ENCODE data around the gene UNC13D.

The UNC13D gene

DNA sequence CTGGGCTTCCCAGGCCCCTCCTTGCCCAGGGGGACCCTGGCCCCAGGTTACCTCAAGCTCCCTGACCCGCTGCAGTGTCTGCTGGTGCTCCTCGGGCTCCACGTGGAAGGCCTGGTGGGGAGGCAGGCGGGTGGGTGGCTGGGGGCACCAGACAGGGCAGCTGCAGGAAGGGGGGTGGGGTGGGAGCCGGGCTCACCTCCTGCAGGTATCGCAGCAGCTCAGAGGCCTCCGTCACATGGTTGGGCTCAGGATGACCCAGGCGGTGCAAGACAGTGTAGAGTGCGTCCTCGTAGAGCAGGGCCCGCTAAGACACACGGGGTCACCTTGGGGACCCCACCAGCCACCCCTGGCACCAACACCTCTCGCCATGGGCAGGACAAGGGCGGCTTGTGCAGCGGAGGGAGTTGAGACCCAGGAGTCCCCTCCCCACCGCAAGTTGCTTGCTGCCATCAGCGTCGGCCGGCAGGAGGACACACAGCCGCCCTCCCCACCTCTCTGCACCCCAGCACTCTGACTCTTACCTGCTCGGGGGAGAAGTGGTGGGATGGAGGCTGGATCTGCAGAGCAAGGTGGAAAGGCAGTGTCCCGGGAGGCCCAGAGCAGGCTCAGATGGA is 1.1 kb downstream of the UNC13D start:
- no peak for TF ChIP-seq RAD21 (IDR thresholded peaks at IDR 0.05; ENCODE audit: low read depth)
- TF ChIP-seq, protein P1, sequence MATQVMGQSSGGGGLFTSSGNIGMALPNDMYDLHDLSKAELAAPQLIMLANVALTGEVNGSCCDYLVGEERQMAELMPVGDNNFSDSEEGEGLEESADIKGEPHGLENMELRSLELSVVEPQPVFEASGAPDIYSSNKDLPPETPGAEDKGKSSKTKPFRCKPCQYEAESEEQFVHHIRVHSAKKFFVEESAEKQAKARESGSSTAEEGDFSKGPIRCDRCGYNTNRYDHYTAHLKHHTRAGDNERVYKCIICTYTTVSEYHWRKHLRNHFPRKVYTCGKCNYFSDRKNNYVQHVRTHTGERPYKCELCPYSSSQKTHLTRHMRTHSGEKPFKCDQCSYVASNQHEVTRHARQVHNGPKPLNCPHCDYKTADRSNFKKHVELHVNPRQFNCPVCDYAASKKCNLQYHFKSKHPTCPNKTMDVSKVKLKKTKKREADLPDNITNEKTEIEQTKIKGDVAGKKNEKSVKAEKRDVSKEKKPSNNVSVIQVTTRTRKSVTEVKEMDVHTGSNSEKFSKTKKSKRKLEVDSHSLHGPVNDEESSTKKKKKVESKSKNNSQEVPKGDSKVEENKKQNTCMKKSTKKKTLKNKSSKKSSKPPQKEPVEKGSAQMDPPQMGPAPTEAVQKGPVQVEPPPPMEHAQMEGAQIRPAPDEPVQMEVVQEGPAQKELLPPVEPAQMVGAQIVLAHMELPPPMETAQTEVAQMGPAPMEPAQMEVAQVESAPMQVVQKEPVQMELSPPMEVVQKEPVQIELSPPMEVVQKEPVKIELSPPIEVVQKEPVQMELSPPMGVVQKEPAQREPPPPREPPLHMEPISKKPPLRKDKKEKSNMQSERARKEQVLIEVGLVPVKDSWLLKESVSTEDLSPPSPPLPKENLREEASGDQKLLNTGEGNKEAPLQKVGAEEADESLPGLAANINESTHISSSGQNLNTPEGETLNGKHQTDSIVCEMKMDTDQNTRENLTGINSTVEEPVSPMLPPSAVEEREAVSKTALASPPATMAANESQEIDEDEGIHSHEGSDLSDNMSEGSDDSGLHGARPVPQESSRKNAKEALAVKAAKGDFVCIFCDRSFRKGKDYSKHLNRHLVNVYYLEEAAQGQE (IDR thresholded peaks at IDR 0.05; ENCODE audit: low read depth): no peak
- TF ChIP-seq ZBTB7A (IDR thresholded peaks at IDR 0.05; ENCODE audit: low read depth): no peak
- no peak for TF ChIP-seq EGR1 (IDR thresholded peaks at IDR 0.05)
- no peak for TF ChIP-seq TAF1 (IDR thresholded peaks at IDR 0.05; ENCODE audit: low read depth)
- no peak for TF ChIP-seq EP300 (IDR thresholded peaks at IDR 0.05; ENCODE audit: borderline replicate concordance)

DNA sequence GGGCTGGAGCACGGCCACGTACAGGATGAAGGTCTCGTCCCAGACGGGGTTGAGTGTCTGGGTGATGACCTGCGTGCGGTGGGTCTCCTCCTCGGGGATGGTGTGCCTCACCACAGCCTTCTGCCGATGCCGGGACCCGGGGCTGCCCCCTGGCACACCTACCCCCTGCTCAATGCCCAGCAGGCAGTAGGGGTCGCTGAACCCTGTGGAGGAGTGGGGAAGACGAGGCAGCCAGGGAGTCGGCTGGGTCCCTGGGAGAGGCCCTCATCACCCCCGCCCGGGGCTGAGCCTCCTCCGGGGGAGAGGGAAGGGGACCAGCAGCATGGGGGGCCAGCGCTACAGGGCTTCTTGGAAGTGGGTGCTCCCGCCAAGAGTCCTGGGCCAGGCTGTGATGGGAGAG is 1.8 kb downstream of the UNC13D start:
- TF ChIP-seq NFIC (IDR thresholded peaks at IDR 0.05) (no peak), TEAD4 (IDR thresholded peaks at IDR 0.05) (no peak), YY1 (IDR thresholded peaks at IDR 0.05; ENCODE audit: low read depth) (no peak), CEBPB (IDR thresholded peaks at IDR 0.05) (no peak), FOXM1 (IDR thresholded peaks at IDR 0.05; ENCODE audit: borderline replicate concordance, low read depth) (no peak), EGR1 (IDR thresholded peaks at IDR 0.05) (no peak), EP300 (IDR thresholded peaks at IDR 0.05; ENCODE audit: borderline replicate concordance) (no peak), ZBTB7A (IDR thresholded peaks at IDR 0.05; ENCODE audit: low read depth) (no peak), TAF1 (IDR thresholded peaks at IDR 0.05; ENCODE audit: low read depth) (no peak), TCF12 (IDR thresholded peaks at IDR 0.05; ENCODE audit: low read depth) (no peak)
- TF ChIP-seq, protein P2, sequence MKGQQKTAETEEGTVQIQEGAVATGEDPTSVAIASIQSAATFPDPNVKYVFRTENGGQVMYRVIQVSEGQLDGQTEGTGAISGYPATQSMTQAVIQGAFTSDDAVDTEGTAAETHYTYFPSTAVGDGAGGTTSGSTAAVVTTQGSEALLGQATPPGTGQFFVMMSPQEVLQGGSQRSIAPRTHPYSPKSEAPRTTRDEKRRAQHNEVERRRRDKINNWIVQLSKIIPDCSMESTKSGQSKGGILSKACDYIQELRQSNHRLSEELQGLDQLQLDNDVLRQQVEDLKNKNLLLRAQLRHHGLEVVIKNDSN (IDR thresholded peaks at IDR 0.05): no peak
- TF ChIP-seq, protein P1 (IDR thresholded peaks at IDR 0.05; ENCODE audit: low read depth): no peak

DNA sequence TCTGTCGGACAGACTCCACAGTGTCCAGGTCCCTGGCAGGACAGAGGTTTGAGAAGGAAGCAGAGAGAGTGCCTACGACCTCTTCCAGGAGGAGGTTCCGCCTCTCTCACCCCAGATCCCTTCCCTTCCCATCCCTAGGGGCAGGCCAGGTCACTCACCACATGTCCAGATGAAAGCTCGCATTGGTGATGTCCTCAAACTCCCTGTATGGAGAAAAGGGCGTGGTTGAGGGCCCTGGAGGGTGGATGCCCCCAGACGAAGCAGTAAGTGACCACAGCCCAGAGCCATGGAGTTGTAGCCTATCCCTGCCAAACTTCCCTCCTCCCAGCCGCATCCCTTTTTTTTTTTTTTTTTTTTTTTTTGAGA is 3.4 kb downstream of the UNC13D start:
- TF ChIP-seq TCF12 (IDR thresholded peaks at IDR 0.05; ENCODE audit: low read depth) (no peak), RAD21 (IDR thresholded peaks at IDR 0.05; ENCODE audit: low read depth) (no peak), TAF1 (IDR thresholded peaks at IDR 0.05; ENCODE audit: low read depth) (no peak), NFIC (IDR thresholded peaks at IDR 0.05) (no peak), EP300 (IDR thresholded peaks at IDR 0.05; ENCODE audit: borderline replicate concordance) (no peak), EGR1 (IDR thresholded peaks at IDR 0.05) (no peak), YY1 (IDR thresholded peaks at IDR 0.05; ENCODE audit: low read depth) (no peak), FOXM1 (IDR thresholded peaks at IDR 0.05; ENCODE audit: borderline replicate concordance, low read depth) (no peak), ZBTB7A (IDR thresholded peaks at IDR 0.05; ENCODE audit: low read depth) (no peak), CREB1 (IDR thresholded peaks at IDR 0.05; ENCODE audit: low read depth) (no peak), TEAD4 (IDR thresholded peaks at IDR 0.05) (no peak), CEBPB (IDR thresholded peaks at IDR 0.05) (no peak), MAX (IDR thresholded peaks at IDR 0.05) (no peak)
- TF ChIP-seq, protein P1 (IDR thresholded peaks at IDR 0.05; ENCODE audit: low read depth): no peak
- TF ChIP-seq, protein P2 (IDR thresholded peaks at IDR 0.05): no peak

GRCh38 chr17:75839942-75840798 is 4.0 kb downstream of the UNC13D start:
- no peak for TF ChIP-seq CREB1 (IDR thresholded peaks at IDR 0.05; ENCODE audit: low read depth)
- no peak for TF ChIP-seq RAD21 (IDR thresholded peaks at IDR 0.05; ENCODE audit: low read depth)
- TF ChIP-seq TCF12 (IDR thresholded peaks at IDR 0.05; ENCODE audit: low read depth): no peak
- TF ChIP-seq ZBTB7A (IDR thresholded peaks at IDR 0.05; ENCODE audit: low read depth): no peak
- TF ChIP-seq EP300 (IDR thresholded peaks at IDR 0.05; ENCODE audit: borderline replicate concordance): no peak
- TF ChIP-seq TEAD4 (IDR thresholded peaks at IDR 0.05): no peak
- TF ChIP-seq, protein P2 (IDR thresholded peaks at IDR 0.05): no peak
- no peak for TF ChIP-seq NFIC (IDR thresholded peaks at IDR 0.05)
- no peak for TF ChIP-seq MAX (IDR thresholded peaks at IDR 0.05)

Measured in Ishikawa (cell line).